Activated T-helper 1 cell treated with anti-CD3 and anti-CD28 coated beads, Interleukin-2, amount 50 U/mL, for 16 hours (primary cell): Measurements from ENCODE around the gene COX11.
A peak's percentile ranks its signal among the peaks of the same experiment; 100 is the strongest.

Experiments used
- DNase-seq, 2 donors: peaks; one replicate each; pipeline ENCODE4 v3.0.0-alpha.2; 2020; ENCODE audit warnings: low read depth in 1 of 2, low spot score in 1 of 2

Gene COX11

GRCh38 chr17:54968262-54968987, at the start of gene COX11, which contains the start of gene STXBP4:
Gene COX11, minus strand, starts transcription at chr17:54968654. Its CDS starts 8 bp downstream, at chr17:54968646.
Gene STXBP4, plus strand, starts transcription at chr17:54968765. Its CDS starts 17,455 bp downstream, at chr17:54986220.
- peak; percentile 80 to 87 for DNase-seq

GRCh38 chr17:55005520-55005919, 37.1 kb upstream of the COX11 start:
- no peak for DNase-seq

GRCh38 chr17:55004484-55004883, 36.0 kb upstream of the COX11 start:
- no peak for DNase-seq

- no peak for DNase-seq
Observed at GRCh38 chr17:55002458-55002857, 34.0 kb upstream of the COX11 start.

- DNase-seq, result no peak
Observed at GRCh38 chr17:54996441-54996840, 28.0 kb upstream of the COX11 start.

GRCh38 chr17:54992797-54993639, 24.6 kb upstream of the COX11 start:
- DNase-seq, result no peak

GRCh38 chr17:54991567-54991966, 23.1 kb upstream of the COX11 start:
- DNase-seq, result no peak

GRCh38 chr17:54990118-54990517, 21.7 kb upstream of the COX11 start:
- no peak for DNase-seq

GRCh38 chr17:54985476-54985875, 17.0 kb upstream of the COX11 start:
- no peak for DNase-seq

GRCh38 chr17:54983260-54983659, 14.8 kb upstream of the COX11 start:
- DNase-seq, result no peak

GRCh38 chr17:54982399-54982798, 13.9 kb upstream of the COX11 start:
- DNase-seq, result no peak

GRCh38 chr17:54980375-54980774, 11.9 kb upstream of the COX11 start:
- DNase-seq, result no peak

GRCh38 chr17:54979657-54980056, 11.2 kb upstream of the COX11 start:
- DNase-seq, result no peak

GRCh38 chr17:54977744-54978143, 9.3 kb upstream of the COX11 start:
- no peak for DNase-seq

- DNase-seq, result no peak
Observed at GRCh38 chr17:54976316-54976715, 7.9 kb upstream of the COX11 start.

- DNase-seq, result no peak
Observed at GRCh38 chr17:54974759-54975158, 6.3 kb upstream of the COX11 start.

GRCh38 chr17:54972406-54973138, 4.1 kb upstream of the COX11 start:
- no peak for DNase-seq

GRCh38 chr17:54971901-54972300, 3.4 kb upstream of the COX11 start:
- no peak for DNase-seq

GRCh38 chr17:54971147-54971546, 2.7 kb upstream of the COX11 start:
- DNase-seq, result no peak

GRCh38 chr17:54969658-54970572, 1.5 kb upstream of the COX11 start:
- DNase-seq, result no peak

- DNase-seq, result no peak
Observed at GRCh38 chr17:54968988-54969332, 506 bp upstream of the COX11 start.
